Stimulated activated CD4-positive, alpha-beta T cell treated with anti-CD3 and anti-CD28 coated beads, Interleukin-1b, Interleukin-23, amount 100 ng/mL, for 1 hour (primary cell): ENCODE measurements around the gene ZNF277.
"Not testable (repeated sequence)": the region's sequence is repeated elsewhere in the genome, so short reads cannot be mapped to it uniquely, and the experiment has no call there.

ENCODE experiments used
- DNase-seq, 2 donors: peaks; one replicate each; pipeline ENCODE4 v3.0.0-alpha.2; 2020; ENCODE audit warnings: low read depth in 2 of 2

The ZNF277 gene

DNA sequence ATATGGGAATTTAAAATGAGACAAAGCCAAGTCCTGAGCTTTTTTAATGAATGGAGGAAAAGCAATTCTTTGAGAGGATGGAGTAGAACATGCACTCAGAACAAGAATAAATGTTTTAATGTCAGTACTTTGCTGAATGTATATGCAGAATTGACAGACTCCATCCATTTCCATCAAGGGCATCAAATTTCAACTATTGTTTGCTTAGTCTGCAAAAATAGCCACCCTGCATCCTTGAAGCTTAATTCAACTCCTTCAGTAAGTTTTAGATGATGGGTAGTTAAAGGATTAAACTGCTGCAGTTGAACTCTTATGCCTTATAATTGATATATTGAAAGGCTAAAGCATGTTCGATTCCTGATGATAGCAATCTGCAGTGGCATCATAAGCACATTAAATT is 144.1 kb downstream of the ZNF277 start:
- no peak for DNase-seq

- no peak for DNase-seq
Observed at GRCh38 chr7:112356596-112356995, 150.1 kb downstream of the ZNF277 start.

- DNase-seq, result no peak
Observed at GRCh38 chr7:112357136-112357535, 150.6 kb downstream of the ZNF277 start.

DNA sequence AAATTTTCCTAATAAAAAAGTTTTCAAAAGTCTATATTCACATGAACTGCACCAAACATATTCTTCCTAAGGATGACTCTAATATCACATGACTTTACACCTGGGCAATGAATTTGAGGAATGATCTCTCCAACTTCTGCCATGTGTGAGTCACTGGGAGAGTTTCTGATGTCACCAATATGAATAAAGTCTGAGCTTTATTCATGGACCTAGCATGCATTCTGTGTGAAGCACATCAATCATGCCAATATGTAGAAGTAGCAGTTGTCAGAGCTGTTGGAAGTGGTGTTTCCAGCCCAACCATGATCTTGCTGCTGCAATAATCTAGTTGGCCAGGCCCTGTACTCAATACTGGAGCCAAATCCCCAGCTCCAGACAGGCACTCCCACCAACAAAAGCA is 152.0 kb downstream of the ZNF277 start:
- DNase-seq, result no peak

GRCh38 chr7:112359086-112359485 is 152.6 kb downstream of the ZNF277 start:
- DNase-seq, result no peak

DNA sequence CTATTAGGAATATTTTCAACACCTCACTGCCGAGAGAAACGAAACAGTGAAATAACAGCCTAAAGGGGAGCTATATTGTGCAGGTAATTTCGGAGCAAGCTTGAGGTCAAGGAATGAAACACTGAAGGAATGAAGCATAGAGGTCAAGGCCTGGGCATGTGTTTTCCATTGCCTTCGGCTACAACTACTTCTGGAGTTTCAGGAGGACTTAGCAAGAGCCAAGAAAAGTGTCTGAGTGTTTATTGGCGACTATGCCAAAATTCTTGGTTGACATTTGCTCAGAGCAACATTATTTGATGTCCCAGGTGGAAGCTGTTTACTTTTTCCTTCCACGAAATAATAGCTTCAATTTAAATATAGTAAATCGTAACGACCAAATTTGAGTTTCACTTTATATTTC is 154.2 kb downstream of the ZNF277 start:
- DNase-seq, result no peak

GRCh38 chr7:112361154-112361553 is 154.7 kb downstream of the ZNF277 start:
- no peak for DNase-seq

DNA sequence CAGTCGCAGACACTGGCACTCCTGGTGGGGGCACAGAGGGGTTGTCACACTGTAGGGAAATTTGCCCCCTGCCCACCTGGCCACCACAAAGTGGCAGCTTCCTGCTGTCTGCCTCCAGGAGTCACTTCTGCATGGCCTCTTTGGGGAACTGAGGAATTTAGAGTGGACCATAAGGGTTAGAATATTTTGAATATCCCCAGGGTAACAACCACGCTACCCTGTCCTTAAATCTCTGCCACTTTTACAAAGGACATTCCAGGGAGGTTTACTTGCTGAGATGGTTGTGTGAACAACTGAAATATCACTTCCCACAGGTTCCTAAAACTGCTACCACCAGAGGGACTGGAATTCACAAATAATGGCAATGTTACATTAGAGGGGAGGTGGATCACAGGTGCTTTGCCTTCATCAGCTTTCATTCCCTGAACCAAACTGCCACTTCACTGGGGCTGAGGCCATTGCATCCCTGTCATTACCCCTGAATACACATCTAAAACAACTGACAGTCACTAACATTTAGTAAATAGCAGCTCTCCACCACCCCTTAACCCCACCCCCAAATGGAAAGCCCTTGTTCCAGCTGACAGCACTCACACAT is 155.7 kb downstream of the ZNF277 start:
- no peak for DNase-seq

DNA sequence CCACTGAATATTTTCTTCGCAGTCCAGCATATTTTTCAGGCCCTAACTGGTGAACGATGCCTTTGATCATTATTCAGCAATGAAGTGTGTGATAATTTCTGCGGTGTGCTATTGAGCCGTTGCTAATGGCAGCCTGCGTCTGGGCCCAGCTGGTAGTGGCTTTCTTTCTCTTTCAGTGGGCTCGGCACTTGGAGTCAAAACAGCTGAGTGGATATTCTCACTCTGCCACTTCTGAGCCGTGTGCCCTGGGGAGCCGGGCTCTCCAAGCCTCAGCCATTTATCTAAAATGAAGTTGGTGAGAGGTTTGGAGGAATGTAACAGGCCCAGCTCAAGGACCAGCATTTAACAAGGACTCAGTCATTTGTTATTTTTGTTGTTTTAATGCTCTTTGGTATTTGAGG is 156.2 kb downstream of the ZNF277 start:
- no peak for DNase-seq

DNA sequence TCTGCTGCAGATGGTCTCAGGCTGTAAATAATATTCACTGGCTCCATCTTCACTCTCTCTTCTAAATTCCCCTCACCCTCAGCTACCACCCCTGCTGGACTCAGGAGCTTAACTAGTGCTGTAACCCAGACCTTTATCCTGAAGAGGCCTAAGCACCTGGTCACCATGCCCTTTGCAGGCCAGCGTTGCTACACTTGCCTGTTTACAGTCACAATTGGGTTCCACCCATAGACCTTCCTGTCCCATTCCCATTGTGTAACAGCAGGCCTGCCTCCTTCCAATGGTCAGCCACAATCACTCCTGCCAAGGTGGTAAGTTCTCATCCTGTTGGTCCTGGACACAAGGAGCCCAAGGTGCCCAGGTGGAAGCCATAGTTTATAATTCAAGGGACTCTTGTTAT is 157.9 kb downstream of the ZNF277 start:
- DNase-seq, result no peak

GRCh38 chr7:112365551-112365950 is 159.1 kb downstream of the ZNF277 start:
- DNase-seq, result no peak

DNA sequence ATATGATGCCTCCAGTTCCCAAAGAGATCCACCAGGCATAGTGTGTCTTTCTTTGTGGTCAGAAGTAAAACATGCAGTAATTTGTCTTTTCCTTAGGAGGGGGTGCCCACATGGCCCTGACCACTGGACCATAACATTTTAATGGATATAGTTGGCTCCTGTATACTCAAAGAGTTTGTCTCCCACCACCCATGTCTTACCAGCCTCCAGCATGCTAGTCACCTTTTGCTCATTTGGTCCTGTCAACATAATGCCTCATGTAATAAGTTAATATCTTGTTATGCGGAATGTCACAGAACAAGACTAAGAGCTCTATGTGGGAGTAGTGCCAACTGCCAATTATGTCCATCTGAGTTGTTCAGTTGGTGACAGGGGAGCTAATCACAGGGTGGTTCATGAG is 160.4 kb downstream of the ZNF277 start:
- no peak for DNase-seq

GRCh38 chr7:112370436-112370835 is 163.9 kb downstream of the ZNF277 start:
- no peak for DNase-seq

DNA sequence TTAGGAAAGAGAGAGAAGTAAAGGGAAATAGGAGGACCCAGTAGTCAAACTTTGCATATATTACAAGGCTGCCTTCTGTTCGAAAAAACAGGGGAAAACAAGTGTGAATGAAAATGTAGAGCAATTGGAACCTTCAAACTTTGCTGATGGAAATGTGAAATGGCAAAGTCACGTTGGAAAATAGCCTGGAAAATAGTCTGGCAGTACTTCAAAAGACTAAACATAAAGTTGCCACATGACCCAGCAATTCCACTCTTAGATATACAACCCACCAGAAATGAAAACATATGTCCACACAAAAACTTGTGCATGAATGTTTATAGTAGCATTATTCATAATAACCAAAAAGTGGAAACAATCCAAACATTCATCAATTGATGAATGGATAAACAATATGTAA is 165.2 kb downstream of the ZNF277 start:
- DNase-seq, result no peak

GRCh38 chr7:112372101-112372500 is 165.6 kb downstream of the ZNF277 start:
- no peak for DNase-seq

DNA sequence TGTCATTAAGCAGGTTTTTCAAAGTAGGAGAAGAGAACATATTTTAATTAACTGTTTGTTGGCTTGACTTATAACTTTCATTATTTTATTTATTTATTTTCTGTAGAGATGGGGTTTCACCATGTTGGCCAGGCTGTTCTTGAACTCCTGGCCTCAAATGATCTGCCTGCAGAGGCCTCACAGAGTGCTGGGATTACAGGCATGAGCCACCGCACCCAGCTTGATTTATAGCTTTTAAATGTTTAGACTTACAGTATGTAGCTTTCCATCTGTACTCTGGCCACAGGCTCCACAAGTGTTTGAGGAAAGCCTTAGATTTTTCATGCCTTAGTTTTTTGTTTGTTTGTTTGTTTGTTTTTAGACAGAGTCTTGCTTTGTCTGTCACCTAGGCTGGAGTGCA is 171.1 kb downstream of the ZNF277 start:
- DNase-seq, result no peak

GRCh38 chr7:112381311-112382091 is 175.0 kb downstream of the ZNF277 start:
- no peak for DNase-seq

DNA sequence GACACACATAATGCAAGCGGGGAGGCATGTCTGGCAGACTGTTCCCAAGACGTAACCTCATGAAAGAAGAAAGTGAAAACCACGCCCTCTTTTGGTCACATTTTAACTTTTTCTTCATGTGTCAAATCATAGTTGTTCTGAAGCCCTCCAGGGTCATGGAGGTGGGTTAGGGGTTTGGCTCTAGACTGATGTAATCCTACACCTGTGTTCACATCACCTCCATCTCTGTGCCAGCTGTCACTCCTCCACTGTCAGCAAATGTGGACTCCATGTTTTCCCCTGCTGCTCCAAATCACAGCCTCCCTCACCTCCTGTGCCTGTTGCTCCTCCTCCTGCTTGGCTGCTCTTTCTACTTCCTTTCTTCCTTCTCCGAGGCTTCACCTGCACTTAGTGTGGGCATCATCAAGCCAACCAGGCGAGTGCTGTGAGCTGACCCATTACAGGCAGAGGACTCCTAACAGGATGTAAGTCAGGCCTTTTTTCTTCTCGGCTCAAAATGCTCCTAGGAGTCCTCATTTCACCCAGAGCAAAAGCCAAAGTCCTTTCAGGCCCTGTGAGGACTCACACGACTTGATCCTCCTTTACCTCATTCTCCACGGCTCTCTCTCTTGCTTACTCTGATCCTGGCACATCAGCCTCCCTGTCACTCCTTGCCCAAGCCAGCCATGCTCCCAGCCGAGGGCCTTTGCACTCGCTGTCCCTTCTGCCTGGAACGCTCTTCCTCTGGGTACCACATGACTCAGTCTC is 177.3 kb downstream of the ZNF277 start:
- no peak for DNase-seq

DNA sequence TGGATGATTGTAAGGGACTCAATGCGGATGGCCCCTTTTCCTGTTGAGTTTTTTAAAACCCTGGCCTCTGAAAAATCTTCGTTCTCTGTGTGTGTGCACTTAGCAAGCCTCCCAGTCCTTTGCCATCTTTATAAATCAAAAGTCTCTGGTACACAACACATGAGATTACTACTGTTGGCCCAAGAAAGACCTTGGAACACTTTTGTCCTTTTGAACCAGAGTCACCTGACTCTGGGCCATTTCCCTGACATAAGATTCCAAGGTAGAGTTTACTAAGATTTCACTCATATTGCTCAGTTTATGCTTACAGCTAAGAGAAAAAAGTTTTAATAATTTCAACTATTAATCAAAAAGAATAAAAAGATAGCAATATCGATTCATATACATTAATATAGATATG is 179.0 kb downstream of the ZNF277 start:
- no peak for DNase-seq

- DNase-seq, result no peak
Observed at GRCh38 chr7:112386619-112387018, 180.1 kb downstream of the ZNF277 start.

DNA sequence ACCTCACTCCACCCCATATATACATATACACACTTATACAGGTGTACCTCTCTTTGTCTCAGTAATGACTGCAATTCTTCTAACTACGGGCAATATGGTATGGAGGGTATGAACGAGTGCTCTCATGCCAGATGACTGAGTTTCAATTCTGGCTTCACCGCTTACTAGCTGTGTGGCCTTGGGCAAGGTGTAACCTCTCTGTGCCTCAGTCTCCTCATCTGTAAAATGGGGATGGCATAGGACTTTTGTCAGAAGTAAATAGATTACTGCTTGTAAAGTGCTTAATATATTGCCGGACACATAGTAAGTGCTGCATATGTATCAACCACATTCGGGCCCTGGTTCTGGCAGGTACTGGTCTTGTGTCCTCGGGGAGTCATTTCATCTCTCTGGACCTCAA is 183.7 kb downstream of the ZNF277 start:
- DNase-seq, result no peak

- DNase-seq, result not testable (repeated sequence)
Observed at GRCh38 chr7:112391079-112391821, 184.8 kb downstream of the ZNF277 start.
